ENCODE data around the gene EZH2.

GRCh38 chr7:148850564-148850963 is 33.5 kb downstream of the EZH2 start:
- TF ChIP-seq POLR2A (IDR thresholded peaks at IDR 0.05; ENCODE audit: low read depth, low read length) (no peak), POLR2AphosphoS5 (IDR thresholded peaks at IDR 0.05; ENCODE audit: low read depth, low read length) (no peak), TAF1 (IDR thresholded peaks at IDR 0.05; ENCODE audit: borderline replicate concordance, low read depth, low read length) (no peak)

Data from GM12892 (cell line).